ENCODE measurements around the gene MTREX.

GRCh38 chr5:55407059-55407684 is 99.4 kb downstream of the MTREX start:
- TF ChIP-seq CTCF (IDR thresholded peaks at IDR 0.05) (peak; percentile 51 to 69 (median 59)), POLR2A (IDR thresholded peaks at IDR 0.05) (no peak), EP300 (IDR thresholded peaks at IDR 0.05) (no peak)

Data from tibial nerve (tissue), 4 donors.